Adrenal gland (tissue), 5 donors: Measurements from ENCODE around the gene BDH2.

ENCODE experiments used
- CTCF ChIP-seq, 6 experiments: fragments of 450-650 bp in 4 of 6; fragments of 200-600 bp in 2 of 6; sonication (generic) in 1 of 6; IDR thresholded peaks; 1 replicate in 5 of 6; 2 replicates in 1 of 6; pipeline versions ENCODE4 v1.5.1 to v1.8.0; 2016 to 2021; ENCODE audit warnings: antibody characterized with exemption in 6 of 6, mild to moderate bottlenecking in 2 of 6, moderate library complexity in 1 of 6
- POLR2A ChIP-seq, 2 donors: fragments of 450-650 bp; IDR thresholded peaks; one replicate each; pipeline ENCODE4 v1.6.1; 2017; ENCODE audit warnings: antibody characterized with exemption in 2 of 2, mild to moderate bottlenecking in 2 of 2, moderate library complexity in 1 of 2
- donor health status: DM: no; HTN: no; CAD: no.

DNA sequence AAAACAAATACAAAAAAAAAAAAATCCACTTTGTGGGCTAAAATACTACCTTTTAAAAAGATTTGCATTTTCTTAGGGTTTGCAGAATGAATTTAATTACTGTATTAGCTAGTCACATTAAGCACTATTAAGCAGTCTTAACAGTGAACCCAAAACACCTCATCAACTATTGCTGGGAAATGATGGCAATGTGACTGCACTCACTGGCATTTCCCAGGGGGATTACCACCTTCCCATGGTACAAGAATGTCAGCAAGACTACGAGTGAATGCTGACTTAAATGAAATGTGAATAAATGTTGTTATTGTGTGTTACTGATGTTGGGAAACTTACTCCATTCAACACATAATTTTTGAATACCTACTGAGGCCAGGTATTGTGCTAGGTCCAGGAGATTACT, 13.1 kb downstream of the BDH2 start:
- TF ChIP-seq POLR2A (IDR thresholded peaks at IDR 0.05): no peak
- no peak for TF ChIP-seq CTCF (IDR thresholded peaks at IDR 0.05)
